A673 (cell line): Measurements from ENCODE around the gene DLGAP1. TPM values are rescaled to one million over a fixed set of nuclear protein-coding genes. Genes with fewer than 3 reads are reported as not detected.

Experiments
- BruUV-seq: library from RNA; stranded (reverse); fragments of 400-500 nt; replicated peaks from 2 replicates; lab custom pipeline; 2021; lab: Mats Ljungman, UMichigan
- CTCF ChIA-PET: fragments of 300-600 bp; sonication (Branson Sonifier 250); formaldehyde crosslinking; loops from one replicate; lab custom pipeline; 2022; ENCODE audit warnings: antibody characterized with exemption; lab: Charles Lee
- POLR2A ChIA-PET: fragments of 300-600 bp; sonication (Branson Sonifier 250); formaldehyde crosslinking; loops from one replicate; lab custom pipeline; 2022; ENCODE audit warnings: antibody characterized with exemption; ENCODE audit not compliant: low non-redundant PET; lab: Charles Lee
- DNase-seq: peaks from one replicate; pipeline ENCODE4 v3.0.0-alpha.2; 2015; ENCODE audit warnings: low spot score
- H3K27ac ChIP-seq: fragments of 200-600 bp; sonication (generic); 2 replicates; pipeline ENCODE4 v1.5.1; 2016; ENCODE audit warnings: mixed run types, low read depth, mild to moderate bottlenecking, mixed read lengths, antibody characterized with exemption, low read length; ENCODE audit not compliant: poor library complexity, severe bottlenecking
- H3K27me3 ChIP-seq: fragments of 200-600 bp; sonication (generic); replicated peaks from 2 replicates; pipeline ENCODE4 v1.6.1; 2017; ENCODE audit warnings: mixed run types, low read depth, mild to moderate bottlenecking, mixed read lengths, antibody characterized with exemption, low read length; ENCODE audit not compliant: insufficient read depth, poor library complexity
- H3K36me3 ChIP-seq: fragments of 200-600 bp; sonication (generic); 2 replicates; pipeline ENCODE4 v1.6.1; 2016; ENCODE audit warnings: mixed run types, mild to moderate bottlenecking, mixed read lengths, antibody characterized with exemption, low read length; ENCODE audit not compliant: insufficient read depth, poor library complexity, severe bottlenecking
- H3K4me1 ChIP-seq: fragments of 200-600 bp; sonication (generic); 2 replicates; pipeline ENCODE4 v1.6.1; 2017; ENCODE audit warnings: mixed run types, mild to moderate bottlenecking, mixed read lengths, antibody characterized with exemption, low read length; ENCODE audit not compliant: insufficient read depth, poor library complexity, severe bottlenecking
- H3K4me3 ChIP-seq: fragments of 200-600 bp; sonication (generic); 2 replicates; pipeline ENCODE4 v1.5.1; 2016; ENCODE audit warnings: low read depth, mixed run types, mild to moderate bottlenecking, mixed read lengths, low read length; ENCODE audit not compliant: poor library complexity, severe bottlenecking
- H3K9me3 ChIP-seq: fragments of 200-600 bp; sonication (generic); 2 replicates; pipeline ENCODE4 v1.6.1; 2016; ENCODE audit warnings: mixed run types, low read depth, mild to moderate bottlenecking, mixed read lengths, antibody characterized with exemption, low read length; ENCODE audit not compliant: poor library complexity, severe bottlenecking
- CTCF ChIP-seq: fragments of 300-800, 200-600 bp; sonication (generic); conservative IDR thresholded peaks from 2 replicates; pipeline ENCODE4 v1.5.1; 2017; ENCODE audit warnings: low read depth, mild to moderate bottlenecking, antibody characterized with exemption, low read length, moderate library complexity, mixed read lengths
- EZH2 ChIP-seq: fragments of 200-600 bp; sonication (generic); IDR thresholded peaks from 2 replicates; pipeline ENCODE4 v1.6.1; 2017; ENCODE audit warnings: borderline replicate concordance, low read depth, mild to moderate bottlenecking, mixed read lengths, antibody characterized with exemption, low read length; ENCODE audit not compliant: poor library complexity, severe bottlenecking
- intact Hi-C: fragments of 100-400 bp; cut with micrococcal nuclease; formaldehyde crosslinking; loops from one replicate; pipeline ENCODE4 v1.10.0; 2022; ENCODE audit not compliant: unreplicated experiment
- total RNA-seq: library from RNA; stranded (reverse); gene quantifications from 2 replicates; pipeline ENCODE4 v1.2.3, GENCODE V29; 2021

Gene DLGAP1
- total RNA-seq, 1 experiment from 2014 or later: 135 TPM

GRCh38 chr18:3715231-3716080 lies 739.7 kb downstream of the DLGAP1 start:
- Histone ChIP-seq H3K4me3 (no peak overlapping the region), H3K36me3 (peaks cover 64% of the 10 kb centered on the region), H3K27me3 (no peaks in the 10 kb centered on the region), H3K27ac (peak overlapping the region; percentile 18), H3K4me1 (peaks cover 56% of the 10 kb centered on the region), H3K9me3 (no peaks in the 10 kb centered on the region)
- DNase-seq: no peak
- no TSS peak for BruUV-seq
- no peak for TF ChIP-seq CTCF
- ChIA-PET CTCF (interaction anchor here (0.6 kb wide), 1 partner anchor 1045 kb away, joined by 3 read pairs; no protein-coding TSS in a partner anchor), POLR2A (no interaction called here)
- intact Hi-C loops: no loop called here

- ChIA-PET POLR2A (no interaction called here), CTCF (no interaction called here)
- TF ChIP-seq CTCF: no peak
- no peak for TF ChIP-seq EZH2
- DNase-seq: no peak
- Histone ChIP-seq H3K4me1 (peaks cover 59% of the 10 kb centered on the region), H3K27ac (no peak overlapping the region), H3K9me3 (no peaks in the 10 kb centered on the region), H3K4me3 (no peak overlapping the region), H3K36me3 (peaks cover 53% of the 10 kb centered on the region), H3K27me3 (no peaks in the 10 kb centered on the region)
- intact Hi-C loops: no loop called here
- BruUV-seq: no TSS peak
These were observed 741.4 kb downstream of the DLGAP1 start for GRCh38 chr18:3713708-3714107.

- ChIA-PET POLR2A (interaction anchor here (0.6 kb wide), 1 partner anchor 225 kb away, joined by 4 read pairs; no protein-coding TSS in a partner anchor), CTCF (no interaction called here)
- DNase-seq: no peak
- Histone ChIP-seq H3K36me3 (peaks cover 51% of the 10 kb centered on the region), H3K4me1 (peaks cover 59% of the 10 kb centered on the region), H3K4me3 (no peak overlapping the region), H3K27me3 (no peaks in the 10 kb centered on the region), H3K9me3 (no peaks in the 10 kb centered on the region), H3K27ac (peak overlapping the region; percentile 23)
- intact Hi-C loops: no loop called here
- TF ChIP-seq CTCF (no peak), EZH2 (no peak)
- BruUV-seq: no TSS peak
These were observed 741.9 kb downstream of the DLGAP1 start for GRCh38 chr18:3713166-3713565.
